CD4-positive, alpha-beta T cell (primary cell): Measurements from ENCODE around the gene AHNAK. TPM values are rescaled to one million over a fixed set of nuclear protein-coding genes. Genes with fewer than 3 reads are reported as not detected.

ENCODE experiments used
- ATAC-seq: fragments of 200-7000 bp; cut with Tn5 transposase; one replicate; pipeline ENCODE4 v1.10.0; 2022; ENCODE audit warnings: mild to moderate bottlenecking; ENCODE audit not compliant: poor library complexity
- CTCF ChIA-PET: fragments of 350-600 bp; sonication (Branson Sonifier 250); formaldehyde crosslinking; loops from one replicate; lab custom pipeline; 2021; ENCODE audit warnings: antibody characterized with exemption, inconsistent platforms; lab: Charles Lee
- POLR2A ChIA-PET: fragments of 350-600 bp; sonication (Branson Sonifier 250); formaldehyde crosslinking; loops from one replicate; lab custom pipeline; 2021; ENCODE audit warnings: antibody characterized with exemption, inconsistent platforms; lab: Charles Lee
- DNase-seq, 14 experiments: peaks; one replicate each; pipeline ENCODE4 v3.0.0-alpha.2; 2013 to 2020; ENCODE audit warnings: mixed read lengths in 2 of 14
- H3K27ac ChIP-seq, 2 donors: one replicate each; pipeline versions ENCODE4 v1.5.1 to v1.7.0; 2013; ENCODE audit warnings: low read length in 2 of 2, low read depth in 1 of 2, mild to moderate bottlenecking in 1 of 2
- H3K27me3 ChIP-seq, 2 experiments: 1 replicate in 1 of 2; 2 replicates in 1 of 2; pipeline versions ENCODE4 v1.6.1 to v1.7.0; 2013; ENCODE audit warnings: low read length in 2 of 2, control low read depth in 1 of 2, mild to moderate bottlenecking in 1 of 2, moderate library complexity in 1 of 2; ENCODE audit not compliant: insufficient read depth in 2 of 2, control insufficient read depth in 1 of 2
- H3K36me3 ChIP-seq: one replicate; pipeline ENCODE4 v1.6.1; 2013; ENCODE audit warnings: low read length, control low read depth; ENCODE audit not compliant: insufficient read depth
- H3K4me1 ChIP-seq: one replicate; pipeline ENCODE4 v1.6.1; 2013; ENCODE audit warnings: low read length, control low read depth; ENCODE audit not compliant: insufficient read depth
- H3K4me3 ChIP-seq: one replicate; pipeline ENCODE4 v1.5.1; 2013; ENCODE audit warnings: mild to moderate bottlenecking, low read length, moderate library complexity
- H3K9me3 ChIP-seq, 2 experiments: 1 replicate in 1 of 2; 2 replicates in 1 of 2; pipeline versions ENCODE4 v1.6.1 to v1.7.0; 2013; ENCODE audit warnings: low read length in 2 of 2, mild to moderate bottlenecking in 2 of 2, control low read depth in 1 of 2, moderate library complexity in 1 of 2; ENCODE audit not compliant: control insufficient read depth in 1 of 2, insufficient read depth in 1 of 2
- H3K27ac Mint-ChIP-seq: one replicate; pipeline ENCODE4 v1.8.0; 2020; ENCODE audit warnings: mixed read lengths
- H3K27me3 Mint-ChIP-seq: one replicate; pipeline ENCODE4 v1.8.0; 2021; ENCODE audit warnings: mixed read lengths
- H3K36me3 Mint-ChIP-seq: one replicate; pipeline ENCODE4 v1.8.0; 2021; ENCODE audit warnings: low read depth, mixed read lengths
- H3K4me1 Mint-ChIP-seq: one replicate; pipeline ENCODE4 v1.8.0; 2021; ENCODE audit warnings: low read depth, mixed read lengths
- H3K4me3 Mint-ChIP-seq: one replicate; pipeline ENCODE4 v1.8.0; 2020; ENCODE audit warnings: mild to moderate bottlenecking, mixed read lengths
- H3K9me3 Mint-ChIP-seq: one replicate; pipeline ENCODE4 v1.8.0; 2020; ENCODE audit warnings: mixed read lengths
- intact Hi-C, 2 experiments: fragments of 100-400 bp; cut with DNase I in 1 of 2; cut with micrococcal nuclease in 1 of 2; formaldehyde crosslinking; loops; one replicate each; pipeline versions ENCODE4 v1.15.1 to v1.9.0; 2023 to 2025; cut with DNase I, micrococcal nuclease
- total RNA-seq, 174 experiments: library from RNA in 2 of 174; stranded (reverse) in 2 of 174; gene quantifications; one replicate each; pipeline ENCODE4 v1.2.3 and lab custom pipeline; 2021 to 2026
- TF ChIP-seq, protein P1 (sequence below): fragments of 200-600 bp; IDR thresholded peaks from one replicate; pipeline ENCODE4 v1.8.0; 2022; ENCODE audit warnings: antibody characterized with exemption, mild to moderate bottlenecking

Gene AHNAK
- total RNA-seq, 2 experiments from 2014 or later: 320 to 332 TPM

DNA sequence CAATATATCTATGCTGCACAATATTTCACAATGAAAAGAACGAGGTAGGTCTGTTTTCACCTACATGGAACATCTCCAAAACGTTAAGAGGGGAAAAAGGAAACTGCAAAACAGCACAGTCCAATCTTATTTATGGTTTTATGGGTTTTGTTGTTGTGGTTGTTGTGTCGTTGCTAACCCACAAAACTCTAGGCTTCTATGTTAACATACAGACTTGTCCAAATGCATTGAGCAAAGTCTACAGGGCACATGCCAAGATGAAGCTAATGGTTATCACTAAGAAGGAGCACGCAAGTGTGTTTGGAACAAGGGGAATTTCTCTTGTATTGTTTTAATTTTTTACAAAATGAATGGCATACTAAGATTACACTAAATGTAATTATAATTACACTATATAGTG lies 48.6 kb downstream of the AHNAK start:
- H3K9me3 ChIP-seq: no peaks in the 10 kb centered on the region

DNA sequence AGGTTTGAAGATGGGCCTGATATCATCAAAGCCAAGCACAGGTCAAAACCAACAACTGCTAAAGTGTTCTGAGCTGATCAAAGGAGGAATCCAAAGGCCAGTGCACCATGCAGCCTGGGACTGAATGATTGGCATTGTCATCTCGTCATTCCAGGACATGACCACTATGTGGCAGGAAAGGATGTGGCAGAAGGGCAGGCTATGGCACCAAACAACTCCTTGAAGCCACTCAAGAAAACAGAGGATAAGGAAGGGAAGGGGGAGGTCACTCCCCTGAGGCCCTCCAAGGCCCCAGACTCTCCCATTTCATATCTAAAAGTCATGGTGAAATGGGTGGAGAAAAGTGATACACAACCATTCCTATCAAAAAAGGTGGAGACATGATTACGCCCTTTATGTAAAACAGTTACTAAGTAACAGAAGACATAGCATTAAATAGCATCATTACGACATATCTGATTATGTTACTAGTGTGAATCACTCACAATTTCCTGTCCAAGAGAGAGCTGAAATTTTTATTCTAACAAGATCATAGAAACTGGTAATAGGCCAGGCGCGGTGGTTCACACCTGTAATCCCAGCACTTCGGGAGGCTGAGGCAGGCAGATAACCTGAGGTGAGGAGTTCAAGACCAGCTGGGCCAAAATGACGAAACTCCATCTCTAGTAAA lies 49.3 kb downstream of the AHNAK start:
- ChIA-PET POLR2A (no interaction called here), CTCF (interaction anchor here (0.5 to 2.9 kb wide), 4 partner anchors 10 to 143 kb away, joined by 3 to 10 read pairs (median 6); no protein-coding TSS in a partner anchor)
- Mint-ChIP-seq H3K36me3 (no peaks in the 10 kb centered on the region), H3K27me3 (peaks cover 1% of the 10 kb centered on the region), H3K4me3 (no peak overlapping the region), H3K4me1 (no peaks in the 10 kb centered on the region), H3K9me3 (no peaks in the 10 kb centered on the region), H3K27ac (no peak overlapping the region)
- TF ChIP-seq, protein P1, sequence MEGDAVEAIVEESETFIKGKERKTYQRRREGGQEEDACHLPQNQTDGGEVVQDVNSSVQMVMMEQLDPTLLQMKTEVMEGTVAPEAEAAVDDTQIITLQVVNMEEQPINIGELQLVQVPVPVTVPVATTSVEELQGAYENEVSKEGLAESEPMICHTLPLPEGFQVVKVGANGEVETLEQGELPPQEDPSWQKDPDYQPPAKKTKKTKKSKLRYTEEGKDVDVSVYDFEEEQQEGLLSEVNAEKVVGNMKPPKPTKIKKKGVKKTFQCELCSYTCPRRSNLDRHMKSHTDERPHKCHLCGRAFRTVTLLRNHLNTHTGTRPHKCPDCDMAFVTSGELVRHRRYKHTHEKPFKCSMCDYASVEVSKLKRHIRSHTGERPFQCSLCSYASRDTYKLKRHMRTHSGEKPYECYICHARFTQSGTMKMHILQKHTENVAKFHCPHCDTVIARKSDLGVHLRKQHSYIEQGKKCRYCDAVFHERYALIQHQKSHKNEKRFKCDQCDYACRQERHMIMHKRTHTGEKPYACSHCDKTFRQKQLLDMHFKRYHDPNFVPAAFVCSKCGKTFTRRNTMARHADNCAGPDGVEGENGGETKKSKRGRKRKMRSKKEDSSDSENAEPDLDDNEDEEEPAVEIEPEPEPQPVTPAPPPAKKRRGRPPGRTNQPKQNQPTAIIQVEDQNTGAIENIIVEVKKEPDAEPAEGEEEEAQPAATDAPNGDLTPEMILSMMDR: peak; percentile 26
- no peak overlapping the region for H3K4me3 ChIP-seq
- ATAC-seq (peak; percentile 59), DNase-seq (peak in 4 of 14 experiments; percentile 31 to 56 (median 48))
- H3K27ac ChIP-seq: no peak overlapping the region
- no peaks in the 10 kb centered on the region for H3K36me3 ChIP-seq
- no peaks in the 10 kb centered on the region for H3K27me3 ChIP-seq
- peaks cover 3% of the 10 kb centered on the region for H3K4me1 ChIP-seq
- intact Hi-C loops: loop anchor here in 1 of 2 experiments (1.0 to 5.0 kb wide), 2 partner anchors 45 to 63 kb away; no protein-coding TSS in a partner anchor
- no peaks in the 10 kb centered on the region for H3K9me3 ChIP-seq

More for the DNA sequence above, 48.6 kb downstream of the AHNAK start:
- Mint-ChIP-seq H3K4me3 (no peak overlapping the region), H3K9me3 (no peaks in the 10 kb centered on the region), H3K36me3 (no peaks in the 10 kb centered on the region), H3K27ac (no peak overlapping the region), H3K27me3 (peaks cover 6% of the 10 kb centered on the region), H3K4me1 (no peaks in the 10 kb centered on the region)
- Histone ChIP-seq H3K4me1 (peaks cover 6% of the 10 kb centered on the region), H3K27ac (no peak overlapping the region), H3K27me3 (no peaks in the 10 kb centered on the region), H3K36me3 (no peaks in the 10 kb centered on the region), H3K4me3 (no peak overlapping the region)
- DNase-seq (no peak), ATAC-seq (no peak)
- TF ChIP-seq, protein P1: no peak
- ChIA-PET CTCF (interaction anchor here (1.0 to 2.9 kb wide), 4 partner anchors 11 to 73 kb away, joined by 3 to 10 read pairs (median 6); no protein-coding TSS in a partner anchor), POLR2A (no interaction called here)
- intact Hi-C loops: loop anchor here in 1 of 2 experiments (5.0 kb wide), 1 partner anchor 44 kb away; no protein-coding TSS in a partner anchor

DNA sequence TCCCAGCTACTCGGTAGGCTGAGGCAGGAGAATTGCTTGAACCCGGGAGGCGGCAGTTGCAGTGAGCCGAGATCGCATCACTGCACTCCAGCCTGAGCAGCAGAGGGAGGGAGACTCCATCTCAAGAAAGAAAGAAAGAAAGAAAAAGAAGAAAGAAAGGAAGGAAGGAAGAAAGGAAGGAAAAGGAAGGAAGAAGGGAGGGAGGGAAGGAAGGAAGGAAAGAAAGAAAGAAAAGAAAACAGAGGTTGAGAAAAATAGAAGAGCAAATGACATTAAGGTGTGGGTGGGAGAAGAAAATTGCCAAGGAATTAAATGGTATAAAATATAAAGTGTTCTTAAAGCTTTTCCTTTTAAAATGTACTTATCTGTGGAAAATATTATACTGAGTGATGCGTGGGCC lies 49.9 kb downstream of the AHNAK start:
- POLR2A ChIA-PET: no interaction called here
- Mint-ChIP-seq H3K9me3 (no peaks in the 10 kb centered on the region), H3K4me3 (no peak overlapping the region), H3K27me3 (no peaks in the 10 kb centered on the region), H3K27ac (no peak overlapping the region), H3K4me1 (no peaks in the 10 kb centered on the region), H3K36me3 (no peaks in the 10 kb centered on the region)
- DNase-seq (no peak), ATAC-seq (no peak)
- H3K4me3 ChIP-seq: no peak overlapping the region
- no peaks in the 10 kb centered on the region for H3K36me3 ChIP-seq
- CTCF ChIA-PET: interaction anchor here (2.0 to 2.9 kb wide), 2 partner anchors 64 to 72 kb away, joined by 9 to 10 read pairs; no protein-coding TSS in a partner anchor
- no peaks in the 10 kb centered on the region for H3K9me3 ChIP-seq
- peaks cover 3% of the 10 kb centered on the region for H3K4me1 ChIP-seq
- H3K27ac ChIP-seq: no peak overlapping the region
- intact Hi-C loops: loop anchor here in 1 of 2 experiments (1.0 to 5.0 kb wide), 2 partner anchors 46 to 64 kb away; no protein-coding TSS in a partner anchor
- TF ChIP-seq, protein P1: no peak
- H3K27me3 ChIP-seq: no peaks in the 10 kb centered on the region
